ENCODE measurements around the gene CRLF1.

- TF ChIP-seq CTCF (IDR thresholded peaks at IDR 0.05 in 4 of 5, conservative IDR thresholded peaks at IDR 0.05 in 1 of 5) = no peak
- no peak for TF ChIP-seq POLR2A (IDR thresholded peaks at IDR 0.05)
Observed at GRCh38 chr19:18594824-18595373, 11.7 kb downstream of the CRLF1 start.

All from gastrocnemius medialis (tissue), 4 donors.